Kidney epithelial cell (primary cell): ENCODE results near the gene MIF4GD. TPM values are rescaled to one million over a fixed set of nuclear protein-coding genes. Genes with fewer than 3 reads are reported as not detected.

Experiments used
- DNase-seq: peaks from one replicate; pipeline ENCODE4 v3.0.0-alpha.2; 2010; ENCODE audit warnings: low read depth
- H3K27me3 ChIP-seq: 2 replicates; pipeline ENCODE4 v1.6.0; 2011; ENCODE audit warnings: low read length; ENCODE audit not compliant: control insufficient read depth, insufficient read depth
- H3K36me3 ChIP-seq: 2 replicates; pipeline ENCODE4 v1.5.1; 2011; ENCODE audit warnings: low read length; ENCODE audit not compliant: control insufficient read depth, insufficient read depth
- H3K4me3 ChIP-seq: 2 replicates; pipeline ENCODE4 v1.5.1; 2011; ENCODE audit warnings: low read depth, mild to moderate bottlenecking, control low read depth, low read length
- CTCF ChIP-seq: IDR thresholded peaks from 2 replicates; pipeline ENCODE4 v1.5.1; 2011; ENCODE audit warnings: mild to moderate bottlenecking, moderate library complexity, low read length, control low read depth, inconsistent platforms; ENCODE audit not compliant: insufficient read depth, poor library complexity, severe bottlenecking
- total RNA-seq: library from RNA; depleted of rRNA; stranded (reverse); fragments of >200 nt; gene quantifications from 2 replicates; pipeline ENCODE4 v1.2.3, GENCODE V29; 2015

Gene MIF4GD
- total RNA-seq, 1 donor from 2014 or later, result 26.7 TPM

- no peak for TF ChIP-seq CTCF
- H3K4me3 ChIP-seq, result no peak overlapping the region
- no peak for DNase-seq
- no peaks in the 10 kb centered on the region for H3K27me3 ChIP-seq
- peaks cover 3% of the 10 kb centered on the region for H3K36me3 ChIP-seq
These were observed 42.7 kb downstream of the MIF4GD start for GRCh38 chr17:75228305-75228704.

GRCh38 chr17:75227729-75228128, 43.3 kb downstream of the MIF4GD start:
- Histone ChIP-seq H3K27me3 (no peaks in the 10 kb centered on the region), H3K36me3 (peaks cover 3% of the 10 kb centered on the region), H3K4me3 (no peak overlapping the region)
- DNase-seq, result no peak
- TF ChIP-seq CTCF, result no peak

- TF ChIP-seq CTCF, result no peak
- Histone ChIP-seq H3K36me3 (peaks cover 2% of the 10 kb centered on the region), H3K27me3 (no peaks in the 10 kb centered on the region), H3K4me3 (no peak overlapping the region)
- DNase-seq, result no peak
These were observed 46.0 kb downstream of the MIF4GD start for GRCh38 chr17:75225016-75225415.

GRCh38 chr17:75219815-75220214, 51.2 kb downstream of the MIF4GD start:
- DNase-seq, result no peak
- no peak overlapping the region for H3K4me3 ChIP-seq
- no peaks in the 10 kb centered on the region for H3K27me3 ChIP-seq
- TF ChIP-seq CTCF, result no peak
- peaks cover 2% of the 10 kb centered on the region for H3K36me3 ChIP-seq

- DNase-seq, result no peak
- peaks cover 2% of the 10 kb centered on the region for H3K36me3 ChIP-seq
- no peaks in the 10 kb centered on the region for H3K27me3 ChIP-seq
- no peak overlapping the region for H3K4me3 ChIP-seq
- TF ChIP-seq CTCF, result no peak
These were observed 52.9 kb downstream of the MIF4GD start for GRCh38 chr17:75218131-75218530.

Other genes starting within 250 kb of the MIF4GD start
- 247 and 275 TPM in 2 replicates for gene ATP5PD, start 224.3 kb downstream of the MIF4GD start, total RNA-seq
- gene KCTD2, start 224.0 kb downstream of the MIF4GD start, total RNA-seq, result 15.6 and 19.2 TPM in 2 replicates
- 19.1 and 23.1 TPM in 2 replicates for gene SLC16A5, start 183.3 kb downstream of the MIF4GD start, total RNA-seq
- 7.9 and 8.0 TPM in 2 replicates for gene ARMC7, start 161.3 kb downstream of the MIF4GD start, total RNA-seq
- gene NT5C, start 139.5 kb downstream of the MIF4GD start, total RNA-seq, result 107 and 114 TPM in 2 replicates
- 453 and 466 TPM in 2 replicates for gene JPT1, start 116.7 kb downstream of the MIF4GD start, total RNA-seq
- 61.9 and 76.0 TPM in 2 replicates for gene SUMO2, start 88.3 kb downstream of the MIF4GD start, total RNA-seq
- gene NUP85, start 65.6 kb downstream of the MIF4GD start, total RNA-seq, result 33.1 and 37.2 TPM in 2 replicates
- 24.8 and 34.8 TPM in 2 replicates for gene GGA3, start 9.6 kb downstream of the MIF4GD start, total RNA-seq
- 57.8 and 69.4 TPM in 2 replicates for gene MRPS7, start 9.4 kb downstream of the MIF4GD start, total RNA-seq
- gene SLC25A19, start 18.2 kb upstream of the MIF4GD start, total RNA-seq, result 6.0 and 7.1 TPM in 2 replicates
- 71.9 and 121 TPM in 2 replicates for gene GRB2, start 134.4 kb upstream of the MIF4GD start, total RNA-seq
- gene TMEM94, start 185.4 kb upstream of the MIF4GD start, total RNA-seq, result 72.7 and 86.4 TPM in 2 replicates
- 14.7 and 18.3 TPM in 2 replicates for gene CASKIN2, start 244.3 kb upstream of the MIF4GD start, total RNA-seq
- gene TSEN54, start 245.3 kb upstream of the MIF4GD start, total RNA-seq, result 22.5 and 23.5 TPM in 2 replicates